ENCODE data around the gene TMEM33. TPM values are rescaled to one million over a fixed set of nuclear protein-coding genes. Genes with fewer than 3 reads are reported as not detected.

The TMEM33 gene
- polyA plus RNA-seq, 2 of the 4 experiments (the other 2 are of a cell fraction) = 29.0 to 73.4 TPM

GRCh38 chr4:41998019-41998418, 62.8 kb downstream of the TMEM33 start (continued):
- TF ChIP-seq ELK1 (IDR thresholded peaks at IDR 0.05; ENCODE audit: low read depth, low read length) = no peak

GRCh38 chr4:41999321-41999720, 64.1 kb downstream of the TMEM33 start:
- TF ChIP-seq SMC3 (IDR thresholded peaks at IDR 0.05) (no peak), BHLHE40 (IDR thresholded peaks at IDR 0.05; ENCODE audit: low read depth, low read length) (no peak), KDM5A (IDR thresholded peaks at IDR 0.05) (no peak), FOSB (CRISPR knock-in tag; IDR thresholded peaks at IDR 0.05) (no peak), E2F6 (IDR thresholded peaks at IDR 0.05; ENCODE audit: borderline replicate concordance, low read depth) (no peak)
- ChIA-PET CTCF (no interaction called here), POLR2A (no interaction called here)
- H3K4me3 ChIP-seq = no peak overlapping the region
- no peak for FAIRE-seq
- no peak overlapping the region for H3K4me2 ChIP-seq
- H3K9me3 ChIP-seq = no peaks in the 10 kb centered on the region
- no peak for DNase-seq (ENCODE audit: low read depth in 1 of 2, low spot score in 1 of 2)
- no peaks in the 10 kb centered on the region for H3K4me1 ChIP-seq
- no peak for ATAC-seq
- H3K27ac ChIP-seq = no peak overlapping the region

GRCh38 chr4:42008011-42008786, 73.0 kb downstream of the TMEM33 start:
- FAIRE-seq (no peak), DNase-seq (ENCODE audit: low read depth in 1 of 2, low spot score in 1 of 2) (no peak), ATAC-seq (no peak)
- Histone ChIP-seq H3K4me1 (no peaks in the 10 kb centered on the region), H3K4me3 (no peak overlapping the region), H3K9me3 (no peaks in the 10 kb centered on the region), H3K27ac (no peak overlapping the region), H3K4me2 (no peak overlapping the region)
- ChIA-PET POLR2A (no interaction called here), CTCF (no interaction called here)
- WGBS (ENCODE audit: missing lambda C conversion rate) = 97% methylated on average over 3 of the region's 3 CpGs
- TF ChIP-seq POLR2AphosphoS2 (conservative IDR thresholded peaks at IDR 0.05; ENCODE audit: low read length) (no peak), MAFK (IDR thresholded peaks at IDR 0.05; ENCODE audit: partially characterized antibody) (no peak), HMGXB4 (CRISPR knock-in tag; IDR thresholded peaks at IDR 0.05; ENCODE audit: borderline replicate concordance) (no peak), TFCP2L1 (CRISPR knock-in tag; IDR thresholded peaks at IDR 0.05) (no peak), BCL3 (IDR thresholded peaks at IDR 0.05) (no peak), ZFP36 (IDR thresholded peaks at IDR 0.05; ENCODE audit: borderline replicate concordance, partially characterized antibody) (no peak), SMC3 (IDR thresholded peaks at IDR 0.05) (no peak), ZSCAN20 (CRISPR knock-in tag; IDR thresholded peaks at IDR 0.05) (no peak), CTCF (IDR thresholded peaks at IDR 0.05) (no peak), RARB (CRISPR knock-in tag; IDR thresholded peaks at IDR 0.05) (no peak), PBX3 (IDR thresholded peaks at IDR 0.05) (no peak), TP53 (CRISPR knock-in tag; IDR thresholded peaks at IDR 0.05) (no peak), KDM1A (IDR thresholded peaks at IDR 0.05; ENCODE audit: low read depth) (no peak), NR3C1 (IDR thresholded peaks at IDR 0.05) (no peak), ATOH8 (CRISPR knock-in tag; IDR thresholded peaks at IDR 0.05; ENCODE audit: low read depth) (no peak), EHMT2 (IDR thresholded peaks at IDR 0.05; ENCODE audit: low read depth) (no peak), JUN (IDR thresholded peaks at IDR 0.05) (no peak), RFX5 (IDR thresholded peaks at IDR 0.05) (no peak), MAZ (IDR thresholded peaks at IDR 0.05; ENCODE audit: borderline replicate concordance, low read depth, low read length) (no peak), HES2 (IDR thresholded peaks at IDR 0.05) (no peak)
